SH-SY5Y (cell line): ENCODE measurements around the gene TENM4.

Experiments used
- GATA2 ChIP-seq: IDR thresholded peaks from 2 replicates; pipeline ENCODE4 v1.6.1; 2011; ENCODE audit warnings: mild to moderate bottlenecking, low read depth, low read length
- GATA3 ChIP-seq: IDR thresholded peaks from 2 replicates; pipeline ENCODE4 v1.6.1; 2011; ENCODE audit warnings: low read depth, mild to moderate bottlenecking, low read length, moderate library complexity

GRCh38 chr11:79067352-79067679, 373.5 kb downstream of the TENM4 start:
- 0 out of 2 replicates have a peak, but pooled peaks have one; percentile 58 for TF ChIP-seq GATA2
- TF ChIP-seq GATA3: no peak
